GM12892 (cell line): ENCODE measurements around the gene FILIP1L.

Experiments used
- POLR2A ChIP-seq: IDR thresholded peaks from 2 replicates; pipeline ENCODE4 v1.6.1; 2011; ENCODE audit warnings: low read depth, low read length, control low read depth
- POLR2AphosphoS5 ChIP-seq: IDR thresholded peaks from 2 replicates; pipeline ENCODE4 v1.6.1; 2011; ENCODE audit warnings: low read depth, low read length, control low read depth
- TAF1 ChIP-seq: IDR thresholded peaks from 2 replicates; pipeline ENCODE4 v1.6.1; 2011; ENCODE audit warnings: low read depth, mild to moderate bottlenecking, control low read depth, low read length, borderline replicate concordance

DNA sequence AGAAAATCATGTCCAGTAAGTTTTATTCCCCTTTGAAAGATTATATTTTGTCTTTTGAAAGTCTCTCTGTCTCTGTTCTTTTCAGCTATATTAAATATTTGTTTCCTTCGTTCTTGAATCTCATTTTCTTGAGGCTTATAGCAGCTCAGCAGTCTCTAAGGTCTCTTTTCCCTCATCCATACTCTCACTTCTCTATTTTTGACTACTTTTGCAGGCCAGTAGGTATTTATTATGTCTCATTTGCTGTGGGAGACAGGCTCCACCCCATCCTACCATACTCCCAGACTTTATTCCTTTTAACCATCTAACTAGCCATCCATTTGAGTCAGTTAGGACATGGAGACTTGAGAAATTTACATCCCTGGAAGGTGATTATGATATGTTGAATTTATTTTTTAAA lies 71.0 kb downstream of the FILIP1L start:
- TF ChIP-seq POLR2A, result no peak
- no peak for TF ChIP-seq TAF1
- TF ChIP-seq POLR2AphosphoS5, result no peak
